ENCODE data around the gene IL20. TPM values are rescaled to one million over a fixed set of nuclear protein-coding genes. Genes with fewer than 3 reads are reported as not detected.

Gene IL20
- total RNA-seq, 6 donors from 2014 or later: not detected

- peaks cover 0 to 8% (median 0%) of the 10 kb centered on the region in 4 donors for H3K27me3 ChIP-seq
- no peak overlapping the region for H3K27ac ChIP-seq
- DNase-seq (no peak), ATAC-seq (ENCODE audit: low FRiP score in 2 of 2) (no peak)
- no peaks in the 10 kb centered on the region for H3K9me3 ChIP-seq
- no peak for TF ChIP-seq POLR2AphosphoS5 (IDR thresholded peaks at IDR 0.05)
- no peak for TF ChIP-seq EP300 (IDR thresholded peaks at IDR 0.05)
- no peak for TF ChIP-seq POLR2A (IDR thresholded peaks at IDR 0.05)
- TF ChIP-seq, protein P1, sequence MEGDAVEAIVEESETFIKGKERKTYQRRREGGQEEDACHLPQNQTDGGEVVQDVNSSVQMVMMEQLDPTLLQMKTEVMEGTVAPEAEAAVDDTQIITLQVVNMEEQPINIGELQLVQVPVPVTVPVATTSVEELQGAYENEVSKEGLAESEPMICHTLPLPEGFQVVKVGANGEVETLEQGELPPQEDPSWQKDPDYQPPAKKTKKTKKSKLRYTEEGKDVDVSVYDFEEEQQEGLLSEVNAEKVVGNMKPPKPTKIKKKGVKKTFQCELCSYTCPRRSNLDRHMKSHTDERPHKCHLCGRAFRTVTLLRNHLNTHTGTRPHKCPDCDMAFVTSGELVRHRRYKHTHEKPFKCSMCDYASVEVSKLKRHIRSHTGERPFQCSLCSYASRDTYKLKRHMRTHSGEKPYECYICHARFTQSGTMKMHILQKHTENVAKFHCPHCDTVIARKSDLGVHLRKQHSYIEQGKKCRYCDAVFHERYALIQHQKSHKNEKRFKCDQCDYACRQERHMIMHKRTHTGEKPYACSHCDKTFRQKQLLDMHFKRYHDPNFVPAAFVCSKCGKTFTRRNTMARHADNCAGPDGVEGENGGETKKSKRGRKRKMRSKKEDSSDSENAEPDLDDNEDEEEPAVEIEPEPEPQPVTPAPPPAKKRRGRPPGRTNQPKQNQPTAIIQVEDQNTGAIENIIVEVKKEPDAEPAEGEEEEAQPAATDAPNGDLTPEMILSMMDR (IDR thresholded peaks at IDR 0.05): no peak
- 77 to 81% methylated on average over 12 of the region's 12 CpGs for WGBS, 2 donors
- H3K4me3 ChIP-seq: no peak overlapping the region
- H3K36me3 ChIP-seq: no peaks in the 10 kb centered on the region
- H3K4me1 ChIP-seq: peaks cover 13 to 17% (median 16%) of the 10 kb centered on the region in 4 donors
These were observed 48.5 kb downstream of the IL20 start for GRCh38 chr1:206913766-206914537.

GRCh38 chr1:206915030-206915735, 49.8 kb downstream of the IL20 start:
- 79% methylated on average over 15 of the region's 15 CpGs for WGBS, 2 donors
- no peak for ATAC-seq (ENCODE audit: low FRiP score in 2 of 2)
- H3K4me3 ChIP-seq: no peak overlapping the region
- DNase-seq: no peak
- TF ChIP-seq POLR2A (IDR thresholded peaks at IDR 0.05) (no peak), EP300 (IDR thresholded peaks at IDR 0.05) (no peak), POLR2AphosphoS5 (IDR thresholded peaks at IDR 0.05) (no peak)
- TF ChIP-seq, protein P1 (IDR thresholded peaks at IDR 0.05): no peak
- no peaks in the 10 kb centered on the region for H3K27me3 ChIP-seq
- no peak overlapping the region for H3K27ac ChIP-seq
- no peaks in the 10 kb centered on the region for H3K9me3 ChIP-seq
- no peaks in the 10 kb centered on the region for H3K36me3 ChIP-seq
- peaks cover 1 to 5% (median 5%) of the 10 kb centered on the region in 4 donors for H3K4me1 ChIP-seq

- Histone ChIP-seq H3K27ac (no peak overlapping the region), H3K4me3 (no peak overlapping the region), H3K36me3 (no peaks in the 10 kb centered on the region), H3K4me1 (peaks cover 0 to 4% (median under 1%) of the 10 kb centered on the region in 4 donors), H3K9me3 (no peaks in the 10 kb centered on the region), H3K27me3 (no peaks in the 10 kb centered on the region)
- no peak for DNase-seq
- TF ChIP-seq EP300 (IDR thresholded peaks at IDR 0.05): no peak
- TF ChIP-seq, protein P1 (IDR thresholded peaks at IDR 0.05): no peak
- no peak for TF ChIP-seq POLR2AphosphoS5 (IDR thresholded peaks at IDR 0.05)
- no peak for TF ChIP-seq POLR2A (IDR thresholded peaks at IDR 0.05)
- ATAC-seq (ENCODE audit: low FRiP score in 2 of 2): no peak
- WGBS, 2 donors: 77 to 81% methylated on average over 8 of the region's 8 CpGs
These were observed 50.7 kb downstream of the IL20 start for GRCh38 chr1:206916000-206916709.

- WGBS, 2 donors: 64 to 68% methylated on average over 3 of the region's 3 CpGs
- no peak overlapping the region for H3K27ac ChIP-seq
- H3K4me1 ChIP-seq: peaks cover 5 to 21% (median 18%) of the 10 kb centered on the region in 4 donors
- ATAC-seq (ENCODE audit: low FRiP score in 2 of 2) (no peak), DNase-seq (no peak)
- no peaks in the 10 kb centered on the region for H3K36me3 ChIP-seq
- no peak overlapping the region for H3K4me3 ChIP-seq
- TF ChIP-seq EP300 (IDR thresholded peaks at IDR 0.05) (no peak), POLR2A (IDR thresholded peaks at IDR 0.05) (no peak)
- TF ChIP-seq, protein P1 (IDR thresholded peaks at IDR 0.05): no peak
- H3K9me3 ChIP-seq: no peaks in the 10 kb centered on the region
- H3K27me3 ChIP-seq: no peaks in the 10 kb centered on the region
These were observed 52.7 kb downstream of the IL20 start for GRCh38 chr1:206918076-206918475.

Other genes starting within 250 kb of the IL20 start
- 10 to 100 TPM in 2 of 6 donors, 1 to 10 TPM in 4; 4.1 to 20.7 (median 7.0) TPM for gene DYRK3, start 230.1 kb upstream of the IL20 start, total RNA-seq
- gene MAPKAPK2, start 180.7 kb upstream of the IL20 start, total RNA-seq: 100 to 1,000 TPM in 2 of 6 donors, 10 to 100 TPM in 4; 64.8 to 135 (median 84.3) TPM
- not detected for gene IL19, start 94.8 kb upstream of the IL20 start, total RNA-seq
- gene IL10, start 93.1 kb upstream of the IL20 start, total RNA-seq: 1 to 10 TPM in 4 of 6 donors, under 1 TPM in 2; 0.55 to 5.2 (median 3.3) TPM
- gene IL24, start 31.8 kb downstream of the IL20 start, total RNA-seq: under 1 TPM in 1 of 6 donors, not detected in 5; 0.24 TPM
- 10 to 100 TPM in 1 of 6 donors, 1 to 10 TPM in 5; 4.3 to 13.6 (median 7.2) TPM for gene FCMR, start 56.3 kb downstream of the IL20 start, total RNA-seq
- gene PIGR, start 80.8 kb downstream of the IL20 start, total RNA-seq: 1,000 to 10,000 TPM in 1 of 6 donors, 100 to 1,000 TPM in 5; 396 to 1,034 (median 618) TPM
- 1 to 10 TPM in 1 of 6 donors, not detected in 5; 7.3 TPM for gene FCAMR, start 104.8 kb downstream of the IL20 start, total RNA-seq
- 100 to 1,000 TPM in 5 of 6 donors, 10 to 100 TPM in 1; 92.5 to 222 (median 193) TPM for gene C1orf116, start 167.1 kb downstream of the IL20 start, total RNA-seq
- 10 to 100 TPM in 3 of 6 donors, 1 to 10 TPM in 3; 6.0 to 24.4 (median 9.4) TPM for gene YOD1, start 185.6 kb downstream of the IL20 start, total RNA-seq
- 10 to 100 TPM; 25.3 to 95.5 (median 58.0) TPM for gene PFKFB2, start 187.7 kb downstream of the IL20 start, total RNA-seq
- 10 to 100 TPM in 2 of 6 donors, 1 to 10 TPM in 4; 1.1 to 40.9 (median 9.2) TPM for gene C4BPB, start 223.2 kb downstream of the IL20 start, total RNA-seq
- gene C4BPA, start 238.6 kb downstream of the IL20 start, total RNA-seq: 100 to 1,000 TPM in 3 of 6 donors, 10 to 100 TPM in 3; 39.0 to 618 (median 118) TPM